Fibroblast of the aortic adventitia (primary cell): ENCODE data around the gene CFAP58. TPM values are rescaled to one million over a fixed set of nuclear protein-coding genes. Genes with fewer than 3 reads are reported as not detected.
A peak's percentile ranks its signal among the peaks of the same experiment; 100 is the strongest.

Source experiments
- DNase-seq: peaks from one replicate; pipeline ENCODE4 v3.0.0-alpha.2; 2010; ENCODE audit warnings: low read depth
- H3K4me3 ChIP-seq: 2 replicates; pipeline ENCODE4 v1.5.1; 2011; ENCODE audit warnings: low read depth, mild to moderate bottlenecking, control low read depth, low read length, moderate library complexity
- total RNA-seq: library from RNA; depleted of rRNA; stranded (reverse); fragments of >200 nt; gene quantifications from 2 replicates; pipeline ENCODE4 v1.2.3, GENCODE V29; 2012; ENCODE audit warnings: low replicate concordance
- TF ChIP-seq, protein P1 (sequence below): IDR thresholded peaks from 2 replicates; pipeline ENCODE4 v1.5.1; 2011; ENCODE audit warnings: mild to moderate bottlenecking, low read length, control low read depth, inconsistent platforms; ENCODE audit not compliant: insufficient read depth

CFAP58 gene
- total RNA-seq, 1 donor, result 0.36 TPM

DNA sequence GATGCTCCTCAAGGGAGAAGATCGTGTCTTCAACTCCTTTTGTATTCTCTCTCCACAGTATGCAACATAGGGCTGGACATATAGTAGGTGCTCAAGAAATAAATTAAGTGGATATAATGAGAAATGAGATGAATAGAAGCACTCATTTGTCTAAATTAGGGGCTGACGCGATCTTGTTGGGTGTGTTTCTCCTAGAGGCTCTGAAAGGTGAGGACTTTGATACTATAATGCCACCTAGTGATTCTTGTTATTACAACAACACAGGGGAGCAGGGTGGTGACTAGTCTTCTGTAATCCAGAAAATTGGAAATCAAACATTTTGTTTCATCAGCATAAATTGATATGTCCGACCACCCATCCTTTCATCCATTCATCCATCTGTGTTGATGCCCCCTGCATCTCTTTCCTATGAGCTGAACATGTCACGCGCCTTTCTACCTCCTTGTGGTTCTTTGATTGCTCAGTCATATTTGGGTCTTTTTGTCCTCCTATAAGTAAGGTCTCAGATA lies 3.5 kb upstream of the CFAP58 start:
- peak; percentile 85 for DNase-seq
- H3K4me3 ChIP-seq, result no peak overlapping the region
- TF ChIP-seq, protein P1, sequence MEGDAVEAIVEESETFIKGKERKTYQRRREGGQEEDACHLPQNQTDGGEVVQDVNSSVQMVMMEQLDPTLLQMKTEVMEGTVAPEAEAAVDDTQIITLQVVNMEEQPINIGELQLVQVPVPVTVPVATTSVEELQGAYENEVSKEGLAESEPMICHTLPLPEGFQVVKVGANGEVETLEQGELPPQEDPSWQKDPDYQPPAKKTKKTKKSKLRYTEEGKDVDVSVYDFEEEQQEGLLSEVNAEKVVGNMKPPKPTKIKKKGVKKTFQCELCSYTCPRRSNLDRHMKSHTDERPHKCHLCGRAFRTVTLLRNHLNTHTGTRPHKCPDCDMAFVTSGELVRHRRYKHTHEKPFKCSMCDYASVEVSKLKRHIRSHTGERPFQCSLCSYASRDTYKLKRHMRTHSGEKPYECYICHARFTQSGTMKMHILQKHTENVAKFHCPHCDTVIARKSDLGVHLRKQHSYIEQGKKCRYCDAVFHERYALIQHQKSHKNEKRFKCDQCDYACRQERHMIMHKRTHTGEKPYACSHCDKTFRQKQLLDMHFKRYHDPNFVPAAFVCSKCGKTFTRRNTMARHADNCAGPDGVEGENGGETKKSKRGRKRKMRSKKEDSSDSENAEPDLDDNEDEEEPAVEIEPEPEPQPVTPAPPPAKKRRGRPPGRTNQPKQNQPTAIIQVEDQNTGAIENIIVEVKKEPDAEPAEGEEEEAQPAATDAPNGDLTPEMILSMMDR, result peak; percentile 54

DNA sequence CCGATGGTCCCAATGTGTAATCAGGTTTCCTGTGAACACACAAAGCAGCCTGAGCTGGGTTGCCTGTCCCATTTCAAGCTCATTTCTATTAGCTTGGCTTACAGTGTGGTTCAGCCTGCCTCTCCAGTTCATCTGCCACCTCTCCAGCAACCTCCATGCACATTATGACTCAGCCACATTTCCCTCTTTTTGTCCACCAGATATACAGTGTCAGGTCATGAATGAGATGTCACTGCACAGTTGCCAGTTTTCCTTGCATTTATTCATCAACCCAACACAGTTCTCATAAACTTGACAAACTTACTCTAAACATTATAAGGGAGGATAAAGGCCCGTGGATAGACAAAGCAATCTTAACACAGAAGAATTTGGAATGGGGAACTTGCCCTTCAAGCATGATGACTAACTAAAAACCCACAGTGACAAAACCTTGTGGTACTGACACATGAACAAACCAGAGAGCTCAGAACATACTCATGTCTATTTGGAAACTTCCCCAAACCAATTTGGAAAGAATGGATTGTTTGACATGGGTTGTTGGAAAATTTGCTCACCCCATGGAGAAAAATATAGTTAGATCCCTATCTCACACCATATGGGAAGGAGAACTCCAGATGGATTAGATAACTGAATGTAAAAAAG lies 2.5 kb upstream of the CFAP58 start:
- H3K4me3 ChIP-seq, result no peak overlapping the region
- DNase-seq, result peak; percentile 67
- TF ChIP-seq, protein P1, result no peak

DNA sequence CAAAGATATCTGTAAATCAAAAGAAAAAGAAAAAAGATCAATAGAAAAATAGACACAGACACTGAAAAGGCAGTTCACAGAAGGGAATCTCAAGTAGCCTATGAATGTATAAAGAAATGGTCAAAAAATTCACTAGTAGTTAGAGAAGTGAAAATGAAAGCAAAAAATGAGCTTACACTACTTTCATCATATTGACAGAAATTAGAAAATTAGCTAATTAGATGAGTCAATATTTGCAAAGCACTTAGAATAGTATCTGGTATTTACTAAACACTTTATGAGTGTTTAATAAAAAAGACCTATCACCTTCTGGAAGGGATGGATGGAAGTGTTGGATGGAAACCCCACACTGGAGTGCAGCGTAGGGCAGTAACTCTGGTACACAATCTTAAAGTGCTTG lies 1.7 kb upstream of the CFAP58 start:
- no peak for DNase-seq
- no peak overlapping the region for H3K4me3 ChIP-seq
- TF ChIP-seq, protein P1, result no peak

DNA sequence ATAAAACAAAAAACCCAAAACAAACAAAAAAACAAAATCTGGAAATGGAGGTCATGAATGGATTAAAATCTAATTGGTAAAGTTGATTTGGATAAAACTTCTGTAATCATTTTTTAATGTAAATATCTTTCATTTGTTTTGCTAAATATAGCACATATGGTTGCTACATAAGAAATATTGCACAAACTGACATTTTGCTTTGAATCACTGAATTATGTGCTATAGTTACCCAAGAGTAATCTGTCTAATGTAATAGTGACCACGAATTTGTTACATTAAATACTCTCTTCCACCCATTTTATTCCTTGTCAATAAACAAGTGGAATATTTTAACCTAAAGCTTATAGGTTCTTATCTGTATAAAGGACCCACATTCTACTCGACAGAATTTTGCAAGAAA lies 6.2 kb downstream of the CFAP58 start:
- TF ChIP-seq, protein P1, result no peak
- H3K4me3 ChIP-seq, result no peak overlapping the region
- DNase-seq, result no peak

DNA sequence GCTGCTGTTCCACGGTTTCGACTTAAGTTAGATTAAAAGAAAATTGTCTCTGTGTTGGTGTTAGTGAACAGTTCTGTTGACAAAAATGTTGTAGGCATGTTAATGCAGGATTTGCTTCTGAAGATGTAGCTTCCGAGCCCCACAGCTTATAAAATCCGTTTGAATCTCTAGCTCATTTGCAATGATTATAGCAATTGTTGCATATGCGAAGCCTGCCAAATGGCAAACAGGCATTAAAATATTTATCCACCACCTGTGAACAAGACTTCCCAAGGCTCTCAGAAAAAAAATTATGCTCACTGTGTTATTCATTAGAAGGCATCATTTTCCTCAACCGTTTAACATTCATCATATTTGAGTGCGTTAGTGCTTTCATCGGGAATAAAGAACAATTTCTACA lies 14.3 kb downstream of the CFAP58 start:
- no peak for DNase-seq
- TF ChIP-seq, protein P1, result no peak
- no peak overlapping the region for H3K4me3 ChIP-seq

DNA sequence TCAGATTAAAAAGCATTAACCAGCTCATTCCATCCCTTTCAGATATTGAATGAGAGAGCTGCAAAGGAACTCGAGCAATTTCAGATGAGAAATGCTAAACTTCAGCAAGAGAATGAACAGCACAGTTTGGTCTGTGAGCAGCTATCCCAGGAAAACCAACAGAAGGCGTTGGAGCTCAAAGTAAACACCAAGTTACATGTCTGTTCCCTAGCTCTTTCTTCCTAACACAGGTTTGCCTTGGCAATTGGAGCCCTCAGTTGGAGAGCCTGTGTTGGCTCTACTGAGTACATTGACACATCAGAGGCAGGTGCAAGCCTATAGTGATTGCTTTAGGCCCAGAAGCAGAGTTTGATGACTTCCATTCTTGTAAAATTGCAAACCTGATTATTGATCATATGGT lies 14.7 kb downstream of the CFAP58 start:
- no peak for DNase-seq
- TF ChIP-seq, protein P1, result no peak
- no peak overlapping the region for H3K4me3 ChIP-seq

DNA sequence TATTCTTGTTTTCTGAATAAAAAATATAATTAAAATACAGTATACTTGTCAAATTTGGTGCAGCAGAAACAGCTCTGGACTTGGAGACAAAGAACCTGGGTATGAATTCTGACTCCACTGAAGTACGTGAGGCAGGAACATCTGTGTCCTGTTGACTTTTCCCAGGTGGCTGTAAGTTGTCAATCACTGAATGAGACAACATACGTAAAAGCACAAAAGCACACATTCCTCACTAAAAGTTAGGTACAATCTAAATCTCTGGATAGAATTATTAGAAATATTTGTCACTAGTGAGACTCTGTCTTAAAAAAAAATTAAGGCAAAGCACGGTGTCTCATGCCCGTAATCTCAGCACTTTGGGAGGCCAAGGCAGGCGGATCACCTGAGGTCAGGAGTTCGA lies 18.1 kb downstream of the CFAP58 start:
- TF ChIP-seq, protein P1, result no peak
- H3K4me3 ChIP-seq, result no peak overlapping the region
- no peak for DNase-seq
